ENCODE results near the gene ZNF765. TPM values are rescaled to one million over a fixed set of nuclear protein-coding genes. Genes with fewer than 3 reads are reported as not detected.

Gene ZNF765
- total and polyA plus RNA-seq, 9 of the 15 experiments (the other 6 are each of a cell fraction or from before 2014, with no cell fraction given), result 5.4 to 17.5 (median 9.6) TPM

- TF ChIP-seq ZKSCAN3 (CRISPR knock-in tag; IDR thresholded peaks at IDR 0.05) (no peak), FOXJ2 (tag; IDR thresholded peaks at IDR 0.05) (no peak)
These were observed 6.0 kb upstream of the ZNF765 start (continued) for GRCh38 chr19:53388904-53389303.

- 44% methylated on average over 8 of the region's 8 CpGs for WGBS (ENCODE audit: insufficient coverage, low coverage, missing lambda C conversion rate)
- no TSS peak for BruUV-seq (replicated peaks)
These were observed 5.4 kb upstream of the ZNF765 start for GRCh38 chr19:53389571-53389970.

More at GRCh38 chr19:53389571-53389970, 5.4 kb upstream of the ZNF765 start:
- no peaks in the 10 kb centered on the region for H3K9me1 ChIP-seq (ENCODE audit: control insufficient read depth, insufficient read depth, low read length)
- peaks cover 2 to 3% of the 10 kb centered on the region in 2 experiments; a peak in 4 of 5 replicates for H3K4me1 ChIP-seq (replicated peaks in 1 of 2; ENCODE audit: control insufficient read depth in 2 of 2, insufficient read depth in 2 of 2, low read length in 2 of 2)
- peaks cover 4% of the 10 kb centered on the region for H3K9me3 ChIP-seq (replicated peaks; ENCODE audit: control insufficient read depth, insufficient read depth, low read depth, low read length)
- H4K20me1 ChIP-seq (replicated peaks; ENCODE audit: control insufficient read depth, insufficient read depth, low read length), result no peaks in the 10 kb centered on the region
- DNase-seq (ENCODE audit: extremely low read depth in 1 of 4, low spot score in 3 of 4) (no peak), ATAC-seq (no peak), FAIRE-seq (no peak)
- TF ChIP-seq ILF3 (IDR thresholded peaks at IDR 0.05; ENCODE audit: borderline replicate concordance), result no peak
- TF ChIP-seq RUNX1 (IDR thresholded peaks at IDR 0.05; ENCODE audit: low read depth), result no peak
- TF ChIP-seq SMAD4 (CRISPR knock-in tag; conservative IDR thresholded peaks at IDR 0.05), result no peak
- TF ChIP-seq CREB1 (IDR thresholded peaks at IDR 0.05), result no peak
- TF ChIP-seq CREB1 (CRISPR knock-in tag; IDR thresholded peaks at IDR 0.05), result no peak
- no peak for TF ChIP-seq BDP1 (IDR thresholded peaks at IDR 0.05; ENCODE audit: insufficient read depth, insufficient read length)
- TF ChIP-seq ZNF253 (CRISPR knock-in tag; conservative IDR thresholded peaks at IDR 0.05), result no peak
- no peak for TF ChIP-seq ETV6 (IDR thresholded peaks at IDR 0.05; ENCODE audit: borderline replicate concordance in 1 of 2, low read depth in 2 of 2, low read length in 1 of 2)
- no peak for TF ChIP-seq ETV6 (CRISPR knock-in tag; IDR thresholded peaks at IDR 0.05; ENCODE audit: borderline replicate concordance)
- TF ChIP-seq HNRNPH1 (optimal IDR thresholded peaks at IDR 0.05; ENCODE audit: low read depth, low read length), result no peak
- TF ChIP-seq CBX8 (IDR thresholded peaks at IDR 0.05; ENCODE audit: borderline replicate concordance, extremely low read depth, low read depth, low read length, poor library complexity, severe bottlenecking), result no peak
- no peak for TF ChIP-seq KAT8 (IDR thresholded peaks at IDR 0.05; ENCODE audit: low read depth)
- TF ChIP-seq IRF2 (CRISPR knock-in tag; IDR thresholded peaks at IDR 0.05), result no peak
- TF ChIP-seq ZNF561 (CRISPR knock-in tag; conservative IDR thresholded peaks at IDR 0.05), result no peak
- TF ChIP-seq VEZF1 (CRISPR knock-in tag; IDR thresholded peaks at IDR 0.05), result no peak
- TF ChIP-seq L3MBTL2 (IDR thresholded peaks at IDR 0.05), result no peak
- TF ChIP-seq SIN3B (IDR thresholded peaks at IDR 0.05; ENCODE audit: low read depth), result no peak
- TF ChIP-seq JUN (IDR thresholded peaks at IDR 0.05; ENCODE audit: borderline replicate concordance, low read depth, low read length), result no peak
- no peak for TF ChIP-seq JUN (CRISPR knock-in tag; IDR thresholded peaks at IDR 0.05; ENCODE audit: borderline replicate concordance)
- no peak overlapping the region; the same call in 1 of the 2 replicates for H2AFZ ChIP-seq (ENCODE audit: low read depth, low read length)
- intact Hi-C loops (cut with micrococcal nuclease), result no loop called here
- H3K4me3 ChIP-seq, result no peak overlapping the region
- in situ Hi-C loops (cut with MboI), result no loop called here
- no peaks in the 10 kb centered on the region for H3K36me3 ChIP-seq (ENCODE audit: control insufficient read depth, insufficient read depth, low read length)
- H3K27me3 ChIP-seq (ENCODE audit: control insufficient read depth in 2 of 2, insufficient read depth in 2 of 2, low read length in 2 of 2), result no peaks in the 10 kb centered on the region
- ChIA-PET CTCF (ENCODE audit: low intra/inter-chr PET ratio) (interaction anchor here (0.5 kb wide), 1 partner anchor 56 kb away, joined by 3 read pairs; no protein-coding TSS in a partner anchor), POLR2A (interaction anchor here (0.8 kb wide), 1 partner anchor 134 kb away, joined by 3 read pairs; no protein-coding TSS in a partner anchor)
- no peak overlapping the region for H3K27ac ChIP-seq (ENCODE audit: extremely low read depth, low read depth, low read length)
- no peak overlapping the region for H3K4me2 ChIP-seq (ENCODE audit: insufficient read depth, low read length)
- H3K9ac ChIP-seq (ENCODE audit: insufficient read depth in 1 of 2, low read depth in 2 of 2, low read length in 2 of 2), result no peak overlapping the region
- no peaks in the 10 kb centered on the region for H3K79me2 ChIP-seq (ENCODE audit: control insufficient read depth, insufficient read depth, low read length)
